ENCODE measurements around the gene GSTT4. TPM values are rescaled to one million over a fixed set of nuclear protein-coding genes. Genes with fewer than 3 reads are reported as not detected.
A peak's percentile ranks its signal among the peaks of the same experiment; 100 is the strongest.

Gene GSTT4
- total RNA-seq, 3 donors from 2014 or later (not counting 1 experiment from before 2014, with no cell fraction given), result not detected

GRCh38 chr22:24030186-24030702, 25.0 kb upstream of the GSTT4 start:
- no peaks in the 10 kb centered on the region for H3K9me3 ChIP-seq (ENCODE audit: control insufficient read depth, insufficient read depth, low read length)
- H3K4me1 ChIP-seq (ENCODE audit: control insufficient read depth, insufficient read depth, low read length), result no peaks in the 10 kb centered on the region
- H3K4me3 Mint-ChIP-seq, result no peak overlapping the region
- intact Hi-C loops (cut with micrococcal nuclease), result no loop called here
- no peaks in the 10 kb centered on the region for H3K27me3 Mint-ChIP-seq (ENCODE audit: low read depth in 2 of 2)
- no peak for DNase-seq
- H3K9me3 Mint-ChIP-seq, result no peaks in the 10 kb centered on the region
- peaks cover 3% of the 10 kb centered on the region for H3K36me3 ChIP-seq (ENCODE audit: control insufficient read depth, insufficient read depth, low read length)
- no peaks in the 10 kb centered on the region for H3K36me3 Mint-ChIP-seq
- no peak overlapping the region for H3K4me3 ChIP-seq (ENCODE audit: low read length)
- no peaks in the 10 kb centered on the region for H3K27me3 ChIP-seq (ENCODE audit: control insufficient read depth, insufficient read depth, low read length)
- peak overlapping the region in 1 of 2 donors; percentile 40 for H3K27ac Mint-ChIP-seq
- peaks cover 35 to 49% of the 10 kb centered on the region in 2 donors for H3K4me1 Mint-ChIP-seq
- no peak for TF ChIP-seq CTCF (IDR thresholded peaks at IDR 0.05)
- no peak for ATAC-seq
- no peak overlapping the region for H3K27ac ChIP-seq (ENCODE audit: low read length)

- Histone ChIP-seq H3K27me3 (ENCODE audit: control insufficient read depth, insufficient read depth, low read length) (no peaks in the 10 kb centered on the region), H3K4me1 (ENCODE audit: control insufficient read depth, insufficient read depth, low read length) (no peaks in the 10 kb centered on the region), H3K9me3 (ENCODE audit: control insufficient read depth, insufficient read depth, low read length) (no peaks in the 10 kb centered on the region), H3K36me3 (ENCODE audit: control insufficient read depth, insufficient read depth, low read length) (peaks cover 3% of the 10 kb centered on the region), H3K4me3 (ENCODE audit: low read length) (no peak overlapping the region), H3K27ac (ENCODE audit: low read length) (no peak overlapping the region)
- ATAC-seq (no peak), DNase-seq (no peak)
- no peaks in the 10 kb centered on the region for H3K27me3 Mint-ChIP-seq (ENCODE audit: low read depth in 2 of 2)
- 100% methylated on average over 3 of the region's 3 CpGs for WGBS (ENCODE audit: insufficient coverage)
- intact Hi-C loops (cut with micrococcal nuclease), result no loop called here
- no peak for TF ChIP-seq CTCF (IDR thresholded peaks at IDR 0.05)
- H3K4me1 Mint-ChIP-seq, result peaks cover 32 to 54% of the 10 kb centered on the region in 2 donors
- no peaks in the 10 kb centered on the region for H3K9me3 Mint-ChIP-seq
- no peak overlapping the region for H3K27ac Mint-ChIP-seq
- H3K36me3 Mint-ChIP-seq, result no peaks in the 10 kb centered on the region
- no peak overlapping the region for H3K4me3 Mint-ChIP-seq
Measured at GRCh38 chr22:24029304-24029703, 24.1 kb upstream of the GSTT4 start.

DNA sequence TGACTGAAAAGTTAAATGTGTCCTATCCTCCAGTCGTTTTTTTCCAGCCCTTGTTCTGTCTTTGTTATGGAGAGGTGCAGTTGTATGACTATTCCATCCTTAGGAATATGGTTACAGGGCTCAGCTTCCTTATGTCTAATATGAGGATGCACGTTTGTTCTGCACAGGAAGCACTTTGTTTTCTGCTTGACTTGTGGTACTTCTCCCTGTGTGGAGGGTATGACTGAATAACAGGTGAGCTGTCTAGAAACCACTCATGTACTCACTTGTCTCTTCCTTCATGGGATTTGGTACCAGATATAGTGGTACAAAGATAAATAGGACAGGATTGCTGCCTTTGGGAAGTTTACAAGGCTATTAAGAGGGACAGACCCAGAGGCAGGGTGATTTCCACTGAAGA, 23.3 kb upstream of the GSTT4 start:
- H3K4me1 Mint-ChIP-seq, result peaks cover 29 to 47% of the 10 kb centered on the region in 2 donors
- Histone ChIP-seq H3K36me3 (ENCODE audit: control insufficient read depth, insufficient read depth, low read length) (peaks cover 3% of the 10 kb centered on the region), H3K4me3 (ENCODE audit: low read length) (no peak overlapping the region), H3K4me1 (ENCODE audit: control insufficient read depth, insufficient read depth, low read length) (no peaks in the 10 kb centered on the region), H3K27ac (ENCODE audit: low read length) (no peak overlapping the region), H3K27me3 (ENCODE audit: control insufficient read depth, insufficient read depth, low read length) (no peaks in the 10 kb centered on the region), H3K9me3 (ENCODE audit: control insufficient read depth, insufficient read depth, low read length) (no peaks in the 10 kb centered on the region)
- no peak overlapping the region for H3K27ac Mint-ChIP-seq
- no peak for DNase-seq
- no peak for TF ChIP-seq CTCF (IDR thresholded peaks at IDR 0.05)
- no peaks in the 10 kb centered on the region for H3K27me3 Mint-ChIP-seq (ENCODE audit: low read depth in 2 of 2)
- H3K4me3 Mint-ChIP-seq, result no peak overlapping the region
- 26% methylated on average over 2 of the region's 2 CpGs for WGBS (ENCODE audit: insufficient coverage)
- H3K9me3 Mint-ChIP-seq, result no peaks in the 10 kb centered on the region
- intact Hi-C loops (cut with micrococcal nuclease), result no loop called here
- no peaks in the 10 kb centered on the region for H3K36me3 Mint-ChIP-seq
- no peak for ATAC-seq

DNA sequence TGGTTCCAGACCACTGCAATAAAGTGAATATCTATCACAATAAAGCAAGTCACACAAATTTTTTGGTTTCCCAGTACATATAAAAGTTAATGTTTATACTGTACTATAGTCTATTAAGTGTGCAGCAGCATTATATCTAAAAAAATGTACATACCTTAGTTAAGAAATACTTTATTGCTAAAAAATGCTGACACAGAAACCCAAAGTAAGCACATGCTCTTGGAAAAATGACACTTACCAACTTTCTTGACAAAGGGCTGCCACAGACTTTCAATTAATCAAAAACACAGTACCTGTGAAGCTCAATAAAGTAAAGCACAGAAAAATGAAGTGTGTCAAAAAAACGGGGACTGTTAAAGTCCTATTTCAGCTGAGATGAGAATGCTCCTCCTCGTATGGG, 22.7 kb upstream of the GSTT4 start:
- WGBS (ENCODE audit: insufficient coverage), result 71% methylated on average over 2 of the region's 2 CpGs
- no peak for TF ChIP-seq CTCF (IDR thresholded peaks at IDR 0.05)
- DNase-seq, result no peak
- H3K27ac ChIP-seq (ENCODE audit: low read length), result no peak overlapping the region
- H3K27me3 ChIP-seq (ENCODE audit: control insufficient read depth, insufficient read depth, low read length), result no peaks in the 10 kb centered on the region
- H3K36me3 ChIP-seq (ENCODE audit: control insufficient read depth, insufficient read depth, low read length), result peaks cover 3% of the 10 kb centered on the region
- H3K9me3 ChIP-seq (ENCODE audit: control insufficient read depth, insufficient read depth, low read length), result no peaks in the 10 kb centered on the region
- no peaks in the 10 kb centered on the region for H3K27me3 Mint-ChIP-seq (ENCODE audit: low read depth in 2 of 2)
- no peak overlapping the region for H3K4me3 ChIP-seq (ENCODE audit: low read length)
- H3K9me3 Mint-ChIP-seq, result no peaks in the 10 kb centered on the region
- no peak overlapping the region for H3K4me3 Mint-ChIP-seq
- no peaks in the 10 kb centered on the region for H3K4me1 ChIP-seq (ENCODE audit: control insufficient read depth, insufficient read depth, low read length)
- ATAC-seq, result no peak
- H3K27ac Mint-ChIP-seq, result no peak overlapping the region
- H3K4me1 Mint-ChIP-seq, result peaks cover 32 to 45% of the 10 kb centered on the region in 2 donors
- H3K36me3 Mint-ChIP-seq, result no peaks in the 10 kb centered on the region
- intact Hi-C loops (cut with micrococcal nuclease), result no loop called here
